ENCODE measurements around the gene KCNK7. TPM values are rescaled to one million over a fixed set of nuclear protein-coding genes. Genes with fewer than 3 reads are reported as not detected.

KCNK7 gene
- total RNA-seq, 1 experiment from 2014 or later: not detected

DNA sequence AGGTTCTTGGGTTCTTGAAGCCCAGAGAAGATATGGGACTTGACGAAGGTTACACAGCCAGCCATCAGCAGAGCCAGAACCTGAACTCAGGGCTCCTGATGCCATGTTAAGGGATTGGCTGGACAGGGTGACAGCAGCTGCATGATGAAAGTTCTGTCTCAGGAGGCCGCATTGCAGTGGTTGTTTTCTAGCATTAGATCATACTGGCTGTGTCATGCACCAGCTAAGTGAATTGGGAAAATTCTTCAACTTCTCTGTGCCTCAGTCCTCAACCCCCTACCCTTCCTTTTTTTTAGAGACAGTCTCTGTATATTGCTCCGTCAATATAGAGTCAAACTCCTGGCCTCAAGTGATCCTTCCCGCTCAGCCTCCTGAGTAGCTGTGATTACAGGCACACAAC, 32.0 kb downstream of the KCNK7 start:
- in situ Hi-C loops (cut with HindIII; ENCODE audit: low sequenced_read_pairs): no loop called here
- DNase-seq (ENCODE audit: low spot score): no peak

DNA sequence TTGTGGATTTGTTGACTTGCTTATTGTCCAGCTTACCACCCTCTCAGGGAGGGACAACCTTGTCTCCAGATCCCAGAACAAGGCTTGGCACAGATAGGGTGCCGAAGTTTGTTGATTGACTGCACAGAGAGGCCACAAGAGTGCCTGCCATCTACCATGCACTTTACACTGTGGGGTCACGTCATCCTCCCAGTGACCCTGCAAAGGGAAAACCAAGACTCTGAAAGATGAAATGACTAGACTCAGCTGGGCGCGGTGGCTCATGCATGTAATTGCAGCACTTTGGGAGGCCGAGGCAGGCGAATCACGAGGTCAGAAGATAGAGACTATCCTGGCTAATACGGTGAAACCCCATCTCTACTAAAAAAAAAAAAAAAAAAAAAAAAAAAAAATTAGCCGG, 32.8 kb downstream of the KCNK7 start:
- in situ Hi-C loops (cut with HindIII; ENCODE audit: low sequenced_read_pairs): no loop called here
- DNase-seq (ENCODE audit: low spot score): no peak

GRCh38 chr11:65562020-65562419, 33.6 kb downstream of the KCNK7 start:
- in situ Hi-C loops (cut with HindIII; ENCODE audit: low sequenced_read_pairs): no loop called here
- DNase-seq (ENCODE audit: low spot score): no peak

DNA sequence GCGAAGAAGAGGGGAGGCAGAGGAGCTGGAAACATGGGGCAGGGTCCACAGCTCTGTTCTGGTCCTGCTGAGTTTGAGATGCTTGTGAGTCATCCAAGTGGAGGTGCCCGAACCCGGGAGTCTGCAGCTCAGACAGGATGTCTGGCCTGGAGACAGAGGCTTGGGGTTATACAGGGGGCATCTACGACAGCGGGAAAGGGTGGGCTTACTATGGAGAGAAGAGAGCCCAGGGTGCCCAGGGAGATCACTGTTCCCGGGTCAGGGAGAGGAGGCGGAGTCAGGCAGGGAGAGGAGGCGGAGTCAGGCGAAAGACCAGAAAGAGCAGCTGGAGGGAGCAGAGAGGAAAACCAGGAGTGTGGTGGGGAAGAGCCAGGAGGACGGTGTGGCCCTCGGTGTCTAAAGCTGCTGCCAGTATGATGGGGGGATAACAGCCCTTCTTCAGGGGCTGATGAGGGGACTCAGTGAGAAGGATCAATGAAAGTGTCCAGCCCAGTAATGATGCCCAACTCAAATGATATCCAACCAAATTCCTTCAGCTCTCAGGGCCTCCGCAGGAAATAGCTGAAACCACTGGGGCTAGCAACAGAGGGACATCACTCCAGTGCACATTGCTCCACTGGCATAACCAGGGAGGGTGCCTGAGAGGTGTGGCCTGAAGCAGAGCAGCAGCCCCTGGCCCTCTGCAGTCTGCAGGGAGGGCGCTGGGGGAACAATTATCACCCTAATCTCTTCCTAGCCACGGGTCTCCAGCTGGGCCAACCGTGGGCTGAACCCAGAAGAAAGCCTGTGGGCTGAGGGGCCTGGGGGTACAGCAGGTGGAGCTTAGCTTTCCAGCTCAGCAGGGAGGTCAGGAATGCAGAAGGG, 34.8 kb downstream of the KCNK7 start:
- in situ Hi-C loops (cut with HindIII; ENCODE audit: low sequenced_read_pairs): no loop called here
- peak; percentile 57 for DNase-seq (ENCODE audit: low spot score)

- in situ Hi-C loops (cut with HindIII; ENCODE audit: low sequenced_read_pairs): no loop called here
- peak; percentile 82 for DNase-seq (ENCODE audit: low spot score)
Measured at GRCh38 chr11:65559951-65560537, 35.6 kb downstream of the KCNK7 start.

- in situ Hi-C loops (cut with HindIII; ENCODE audit: low sequenced_read_pairs): no loop called here
Measured at GRCh38 chr11:65559535-65559934, 36.1 kb downstream of the KCNK7 start.

DNA sequence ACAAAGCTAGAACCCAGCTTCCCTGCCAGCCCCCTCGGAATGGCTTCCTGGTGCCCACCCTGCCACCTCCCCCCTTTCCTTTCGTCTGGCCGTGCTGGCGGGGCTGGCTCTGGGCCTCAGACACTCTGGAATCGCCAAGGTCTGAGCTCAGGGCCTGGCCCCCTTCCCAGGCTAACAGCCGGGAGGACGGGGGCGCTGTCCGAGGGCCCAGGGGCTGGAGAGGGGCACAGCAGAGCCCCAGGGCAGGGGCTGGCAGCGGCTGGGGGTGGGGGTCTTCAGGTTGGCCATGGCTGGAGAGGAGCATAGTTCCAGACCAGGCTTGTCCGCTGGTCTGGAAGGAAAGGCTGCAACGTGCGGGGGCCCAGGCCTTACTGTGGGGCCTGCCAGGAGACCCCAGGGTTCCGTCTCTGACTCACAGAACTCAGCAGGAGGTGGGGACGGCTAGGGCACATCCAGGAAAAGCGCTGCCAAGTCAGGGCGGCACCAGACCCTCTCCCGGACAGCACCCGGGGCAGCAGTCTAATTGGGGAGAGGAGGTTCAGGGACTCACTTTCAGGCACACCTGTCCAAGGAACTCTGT, 36.6 kb downstream of the KCNK7 start:
- in situ Hi-C loops (cut with HindIII; ENCODE audit: low sequenced_read_pairs): no loop called here
- DNase-seq (ENCODE audit: low spot score): peak; percentile 67

More at GRCh38 chr11:65559535-65559934, 36.1 kb downstream of the KCNK7 start:
- DNase-seq (ENCODE audit: low spot score): no peak

DNA sequence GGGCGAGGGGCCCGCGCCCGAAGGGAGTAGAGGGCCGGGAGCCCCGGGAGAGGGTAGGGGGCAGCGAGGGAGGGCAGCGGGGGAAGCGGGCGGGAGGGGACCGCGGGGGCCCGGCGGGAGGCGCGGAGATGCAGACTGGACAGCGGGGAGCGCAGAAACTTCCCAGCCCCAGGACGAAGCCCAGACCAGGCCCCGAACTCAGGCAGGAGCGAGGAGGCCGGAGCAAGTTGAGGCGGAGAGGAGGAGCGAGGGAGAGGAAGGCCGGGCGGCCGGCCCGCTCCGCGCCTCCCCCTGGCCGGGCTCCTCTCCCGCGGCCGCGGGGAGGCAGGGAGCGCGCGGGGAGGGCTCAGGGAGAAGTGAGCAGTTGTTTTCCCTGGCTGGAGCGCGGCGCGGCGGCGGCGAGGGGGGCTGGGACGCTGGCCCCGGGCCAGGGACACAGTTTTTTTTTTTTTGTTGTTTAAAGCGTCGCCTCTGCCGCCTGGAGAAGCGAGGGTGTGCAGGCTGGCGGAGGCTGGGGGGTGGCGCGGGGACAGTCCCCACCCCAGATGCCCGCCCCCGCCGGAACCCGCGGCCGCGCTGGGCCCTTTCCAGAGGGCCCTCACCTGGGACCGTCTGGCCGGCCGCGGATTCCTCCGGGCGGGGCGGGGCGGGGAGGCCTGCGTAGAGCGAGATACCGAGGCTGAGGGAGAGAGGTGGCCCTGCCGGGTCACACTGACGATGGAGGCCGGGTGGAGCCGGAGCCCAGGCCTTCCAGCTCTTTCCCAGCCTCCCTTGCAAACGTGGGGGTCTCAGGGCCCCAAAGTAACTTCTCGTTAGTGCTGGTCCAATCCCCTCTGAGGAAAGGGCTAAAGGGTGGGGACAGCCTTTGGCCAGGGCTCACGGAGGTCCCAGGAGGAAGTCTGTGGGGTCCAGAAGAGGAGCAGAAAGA, 37.3 kb downstream of the KCNK7 start, which contains the start of gene LTBP3:
Gene LTBP3 (minus strand): TSS at position 358 of the 928 bp plus-strand sequence. CDS start 400 bp downstream, outside the sequence.
- in situ Hi-C loops (cut with HindIII; ENCODE audit: low sequenced_read_pairs): no loop called here
- peak; percentile 77 for DNase-seq (ENCODE audit: low spot score)

DNA sequence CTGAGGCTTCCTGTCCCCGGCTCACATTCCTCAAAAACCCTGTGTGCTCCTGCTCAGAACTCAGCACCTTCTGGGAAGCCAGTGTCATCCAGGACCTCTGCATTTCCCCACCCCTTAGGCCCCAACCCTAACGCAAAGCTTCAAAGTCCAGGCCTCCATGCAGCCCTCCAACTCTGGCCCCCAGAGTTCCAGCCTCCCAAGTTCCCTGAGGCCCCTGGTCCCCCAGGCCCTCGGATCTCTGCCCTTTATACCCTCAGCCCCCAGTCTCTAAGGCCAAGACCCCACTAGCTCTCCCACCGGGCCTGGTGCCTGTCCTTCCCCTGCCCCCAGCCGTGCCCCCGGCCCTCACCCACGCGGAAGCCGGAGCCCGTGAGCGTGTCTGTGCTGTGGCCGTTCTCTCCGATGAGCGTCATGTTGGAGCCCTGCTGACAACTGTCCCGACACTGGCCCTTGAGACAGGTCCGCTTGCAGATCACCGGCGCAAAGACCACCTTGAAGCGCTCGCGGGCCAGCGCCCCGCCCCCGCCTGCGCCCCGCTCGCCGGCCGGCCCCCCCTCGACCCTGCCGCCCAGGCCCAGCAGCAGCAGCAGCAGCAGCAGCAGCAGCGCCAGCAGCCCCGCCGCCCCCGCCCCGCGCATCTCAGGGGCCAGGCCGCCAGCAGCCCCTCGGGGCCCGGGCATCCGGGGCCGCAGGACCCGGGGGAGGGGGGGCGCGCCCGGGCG, 38.2 kb downstream of the KCNK7 start:
- DNase-seq (ENCODE audit: low spot score): no peak
- in situ Hi-C loops (cut with HindIII; ENCODE audit: low sequenced_read_pairs): no loop called here

DNA sequence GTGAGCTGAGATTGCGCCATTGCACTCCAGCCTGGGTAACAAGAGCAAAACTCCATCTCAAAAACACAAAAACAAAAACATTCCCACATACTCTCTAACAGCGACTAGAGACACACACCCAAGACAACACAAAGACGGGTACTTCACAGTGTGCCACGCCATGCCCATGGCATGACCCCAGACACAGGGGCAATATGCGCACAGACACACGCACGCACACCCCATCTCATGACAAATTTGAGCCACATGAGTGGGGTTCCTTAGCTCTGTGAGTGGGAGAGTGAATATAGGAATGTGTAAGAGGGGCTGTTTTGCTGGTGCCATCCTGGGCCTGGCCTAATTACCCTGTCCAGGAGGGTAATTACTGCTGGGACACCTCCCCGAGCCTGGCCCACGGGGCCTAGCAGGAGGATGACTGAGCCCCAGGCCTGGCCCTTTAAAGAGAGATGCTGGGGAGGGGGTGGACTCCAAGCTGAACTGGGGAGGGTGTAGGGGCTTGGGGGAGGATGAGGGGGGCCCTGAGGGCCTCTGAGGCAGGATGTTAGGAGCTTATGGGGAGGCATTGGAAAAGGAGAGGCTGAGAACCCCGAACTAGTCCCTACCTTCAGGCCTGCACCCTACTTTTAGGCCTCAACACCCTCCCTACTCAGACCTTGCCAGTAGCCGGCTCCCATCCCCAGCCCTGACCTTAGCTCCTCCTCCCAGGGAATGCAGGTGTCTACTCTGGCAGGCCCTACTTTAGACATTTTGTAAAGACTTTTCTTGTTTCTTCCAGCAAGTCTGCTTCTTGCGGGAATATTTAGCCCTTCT, 38.9 kb downstream of the KCNK7 start:
- in situ Hi-C loops (cut with HindIII; ENCODE audit: low sequenced_read_pairs): no loop called here
- peak; percentile 49 for DNase-seq (ENCODE audit: low spot score)

- no peak for DNase-seq (ENCODE audit: low spot score)
- in situ Hi-C loops (cut with HindIII; ENCODE audit: low sequenced_read_pairs): no loop called here
Measured at GRCh38 chr11:65555693-65556231, 39.8 kb downstream of the KCNK7 start.

- in situ Hi-C loops (cut with HindIII; ENCODE audit: low sequenced_read_pairs): no loop called here
- no peak for DNase-seq (ENCODE audit: low spot score)
Measured at GRCh38 chr11:65554842-65555430, 40.7 kb downstream of the KCNK7 start.

- in situ Hi-C loops (cut with HindIII; ENCODE audit: low sequenced_read_pairs): no loop called here
- no peak for DNase-seq (ENCODE audit: low spot score)
Measured at GRCh38 chr11:65554057-65554818, 41.4 kb downstream of the KCNK7 start.

- no peak for DNase-seq (ENCODE audit: low spot score)
- in situ Hi-C loops (cut with HindIII; ENCODE audit: low sequenced_read_pairs): no loop called here
Measured at GRCh38 chr11:65553301-65554001, 42.1 kb downstream of the KCNK7 start.

DNA sequence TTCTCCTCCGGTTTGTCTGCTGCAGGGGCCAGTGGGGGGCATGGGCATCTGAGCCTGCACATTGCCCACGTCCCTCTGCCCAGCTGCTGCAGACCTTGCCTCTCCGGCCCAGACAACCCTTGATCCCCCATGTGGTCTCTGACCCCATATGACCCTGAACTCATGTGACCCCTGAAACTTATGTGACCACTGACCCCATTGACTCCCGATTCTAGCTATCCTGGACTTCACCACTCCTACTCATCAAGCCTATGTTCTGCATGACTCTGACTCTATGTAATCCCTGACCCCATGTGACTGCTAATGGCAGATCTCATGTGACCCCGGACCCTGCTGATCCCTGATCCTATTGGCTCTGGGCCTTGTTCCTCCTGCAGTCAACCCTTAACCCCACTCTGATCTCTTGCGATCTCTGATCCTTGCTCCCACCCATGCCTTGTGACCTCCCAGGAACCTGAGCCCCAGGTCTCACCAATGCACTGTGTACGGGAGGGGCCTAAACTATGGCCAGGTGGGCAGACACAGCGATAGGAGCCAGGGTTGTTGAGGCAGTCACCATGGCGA, 43.1 kb downstream of the KCNK7 start:
- no peak for DNase-seq (ENCODE audit: low spot score)

More for the DNA sequence above, 43.1 kb downstream of the KCNK7 start:
- in situ Hi-C loops (cut with HindIII; ENCODE audit: low sequenced_read_pairs): no loop called here

Data from G401 (cell line).